GM12878 (cell line): ENCODE measurements around the gene F13B. TPM values are rescaled to one million over a fixed set of nuclear protein-coding genes. Genes with fewer than 3 reads are reported as not detected.

ENCODE experiments used
- ATAC-seq: fragments of 200-7000 bp; cut with Tn5 transposase; 3 replicates; pipeline ENCODE4 v1.9.1; 2020; ENCODE audit warnings: mild to moderate bottlenecking, moderate library complexity
- BruUV-seq: library from RNA; stranded (reverse); fragments of 400-500 nt; replicated peaks from 2 replicates; lab custom pipeline; 2021; lab: Mats Ljungman, UMichigan
- CTCF ChIA-PET: fragments of 300-600 bp; sonication (Branson Sonifier 250); formaldehyde crosslinking; extraction: SDS; loops from one replicate; lab custom pipeline; 2021; ENCODE audit warnings: inconsistent platforms; lab: Yijun Ruan, JAX
- POLR2A ChIA-PET: fragments of 350-600 bp; formaldehyde crosslinking; extraction: SDS; loops from one replicate; lab custom pipeline; 2021; ENCODE audit warnings: inconsistent platforms; lab: Charles Lee
- RAD21 ChIA-PET: fragments of 300-600 bp; sonication (Branson Sonifier 250); formaldehyde crosslinking; loops from one replicate; lab custom pipeline; 2023; ENCODE audit warnings: antibody characterized with exemption; ENCODE audit not compliant: unreplicated experiment; lab: Charles Lee
- SMC1A ChIA-PET: fragments of 300-600 bp; sonication (Branson Sonifier 250); formaldehyde crosslinking; loops from one replicate; lab custom pipeline; 2023; ENCODE audit not compliant: unreplicated experiment, uncharacterized antibody; lab: Charles Lee
- DNase-seq: peaks from one replicate; pipeline ENCODE4 v3.0.0-alpha.2; 2011; ENCODE audit warnings: low read depth, low spot score
- FAIRE-seq: peaks from 3 replicates; lab custom pipeline; 2011; peaks lifted over from hg19 to GRCh38; lab: Jason Lieb, UNC
- H2AFZ ChIP-seq: 2 replicates; pipeline ENCODE4 v1.6.0; 2011; ENCODE audit warnings: low read depth, low read length, control low read depth; ENCODE audit not compliant: control insufficient read depth
- H3K27ac ChIP-seq: 2 replicates; pipeline ENCODE4 v1.5.1; 2011; ENCODE audit warnings: control low read depth; ENCODE audit not compliant: control insufficient read depth, insufficient read depth
- H3K27me3 ChIP-seq, 2 experiments: replicated peaks in 1 of 2; 2 replicates each; pipeline versions ENCODE4 v1.6.0 to v1.6.1; 2011; ENCODE audit warnings: low read length in 1 of 2; ENCODE audit not compliant: control insufficient read depth in 2 of 2, insufficient read depth in 2 of 2
- H3K36me3 ChIP-seq, 2 experiments: 2 replicates each; pipeline ENCODE4 v1.5.1; 2011; ENCODE audit warnings: low read length in 1 of 2; ENCODE audit not compliant: control insufficient read depth in 2 of 2, insufficient read depth in 2 of 2
- H3K4me1 ChIP-seq: 2 replicates; pipeline ENCODE4 v1.6.1; 2011; ENCODE audit warnings: mild to moderate bottlenecking, low read length, moderate library complexity, mixed read lengths; ENCODE audit not compliant: control insufficient read depth, insufficient read depth
- H3K4me2 ChIP-seq: 2 replicates; pipeline ENCODE4 v1.6.0; 2011; ENCODE audit warnings: control low read depth; ENCODE audit not compliant: control insufficient read depth, insufficient read depth
- H3K4me3 ChIP-seq: fragments of 200-600 bp; sonication (generic); 2 replicates; pipeline ENCODE4 v1.5.1; 2016
- H3K79me2 ChIP-seq: 2 replicates; pipeline ENCODE4 v1.6.0; 2011; ENCODE audit warnings: low read length; ENCODE audit not compliant: control insufficient read depth, insufficient read depth
- H3K9ac ChIP-seq: 2 replicates; pipeline ENCODE4 v1.8.0; 2011; ENCODE audit warnings: low read length, control low read depth, mixed read lengths; ENCODE audit not compliant: control insufficient read depth, insufficient read depth
- H3K9me3 ChIP-seq: replicated peaks from 3 replicates; pipeline ENCODE4 v1.5.1; 2011; ENCODE audit warnings: mild to moderate bottlenecking, low read length; ENCODE audit not compliant: control insufficient read depth, insufficient read depth
- H4K20me1 ChIP-seq: 2 replicates; pipeline ENCODE4 v1.6.0; 2011; ENCODE audit not compliant: control insufficient read depth, insufficient read depth
- CUX1 ChIP-seq: IDR thresholded peaks from 2 replicates; pipeline ENCODE4 v1.6.1; 2012; ENCODE audit warnings: improper control_type of control experiment, low read depth, low read length; ENCODE audit not compliant: insufficient replicate concordance
- HDAC6 ChIP-seq: fragments of 200-600 bp; sonication (generic); IDR thresholded peaks from one replicate; pipeline ENCODE4 v1.8.0; 2017; ENCODE audit warnings: antibody characterized with exemption; ENCODE audit not compliant: unreplicated experiment
- JUNB ChIP-seq: IDR thresholded peaks from 2 replicates; pipeline ENCODE4 v1.6.1; 2016; ENCODE audit warnings: antibody characterized with exemption, mild to moderate bottlenecking
- MTA3 ChIP-seq: IDR thresholded peaks from 2 replicates; pipeline ENCODE4 v1.6.1; 2012; ENCODE audit warnings: low read length, inconsistent platforms, borderline replicate concordance
- POLR2AphosphoS5 ChIP-seq: IDR thresholded peaks from 2 replicates; pipeline ENCODE4 v1.6.1; 2011; ENCODE audit warnings: mild to moderate bottlenecking, low read length, inconsistent platforms
- POU2F2 ChIP-seq: IDR thresholded peaks from 3 replicates; pipeline ENCODE4 v1.6.1; 2011; ENCODE audit warnings: low read depth, mild to moderate bottlenecking, low read length, borderline replicate concordance
- RAD51 ChIP-seq: fragments of 450-650 bp; IDR thresholded peaks from 2 replicates; pipeline ENCODE4 v1.6.1; 2016; ENCODE audit warnings: moderate library complexity, mild to moderate bottlenecking, inconsistent platforms
- SKIL ChIP-seq: fragments of 450-650 bp; IDR thresholded peaks from 2 replicates; pipeline ENCODE4 v1.6.1; 2017; ENCODE audit warnings: mild to moderate bottlenecking, low read depth, inconsistent platforms; ENCODE audit not compliant: poor library complexity, severe bottlenecking
- SMAD1 ChIP-seq: fragments of 450-650 bp; IDR thresholded peaks from 2 replicates; pipeline ENCODE4 v1.6.1; 2018; ENCODE audit warnings: mild to moderate bottlenecking, low read depth; ENCODE audit not compliant: partially characterized antibody
- TCF7 ChIP-seq: IDR thresholded peaks from 2 replicates; pipeline ENCODE4 v1.6.1; 2014; ENCODE audit warnings: antibody characterized with exemption, borderline replicate concordance
- ZNF24 ChIP-seq: fragments of 450-650 bp; IDR thresholded peaks from 2 replicates; pipeline ENCODE4 v1.6.1; 2017; ENCODE audit warnings: antibody characterized with exemption, mild to moderate bottlenecking
- ZSCAN29 ChIP-seq: fragments of 450-650 bp; IDR thresholded peaks from 2 replicates; pipeline ENCODE4 v1.6.1; 2017; ENCODE audit warnings: mild to moderate bottlenecking, moderate library complexity
- WGBS: methylation state at CpG from one replicate; pipeline ENCODE4 v1.1.6; 2016; ENCODE audit warnings: low lambda C conversion rate; ENCODE audit not compliant: insufficient replicate concordance, insufficient coverage; ENCODE audit errors: missing lambda C conversion rate; 5-methylcytosine and 5-hydroxymethylcytosine counted together
- in situ Hi-C: fragments of 300-500 bp; cut with MboI; formaldehyde crosslinking; loops from 9 replicates; pipeline ENCODE4 v1.14.3; 2018; ENCODE audit warnings: mixed read lengths
- intact Hi-C: fragments of 100-400 bp; cut with micrococcal nuclease; formaldehyde crosslinking; loops from one replicate; pipeline ENCODE4 v1.14.2; 2022; ENCODE audit not compliant: unreplicated experiment
- polyA plus RNA-seq, 11 experiments: library from polyadenylated mRNA; depleted of rRNA in 4 of 11; unstranded in 6 of 11; stranded (reverse) in 5 of 11; fragments of >200 nt; fragmentation: Nextera tagmentation in 4 of 11; fragmentation: Illumina TruSeq in 1 of 11; extraction: Ambion mirVana in 4 of 11; extraction: Trizol in 1 of 11; gene quantifications; 1 replicate in 1 of 11; 2 replicates in 10 of 11; pipeline versions ENCODE4 v1.2.1 to v1.2.3, GENCODE V29; 2011 to 2016; ENCODE audit warnings: inconsistent platforms in 2 of 11, missing spikeins in 2 of 11, low read depth in 1 of 11
- total RNA-seq, 4 experiments: library from RNA; depleted of rRNA in 3 of 4; stranded (reverse); fragments of >200 nt in 3 of 4; fragmentation: Illumina TruSeq in 1 of 4; extraction: Trizol in 1 of 4; gene quantifications; 2 replicates each; pipeline versions ENCODE4 v1.2.1 to v1.2.3, GENCODE V29; 2013 to 2021

F13B gene
- total and polyA plus RNA-seq, 10 of the 15 experiments (the other 5 are each of a cell fraction or from before 2014, with no cell fraction given) = 0.06 TPM; not detected in 9

- intact Hi-C loops (no loop called here), in situ Hi-C loops (no loop called here)
- Histone ChIP-seq H3K27me3 (no peaks in the 10 kb centered on the region), H3K79me2 (no peaks in the 10 kb centered on the region), H3K4me2 (no peak overlapping the region), H3K9me3 (no peaks in the 10 kb centered on the region), H3K27ac (no peak overlapping the region), H3K36me3 (no peaks in the 10 kb centered on the region), H3K4me3 (no peak overlapping the region), H4K20me1 (no peaks in the 10 kb centered on the region), H3K4me1 (no peaks in the 10 kb centered on the region), H3K9ac (no peak overlapping the region), H2AFZ (no peak overlapping the region)
- 30% methylated on average over 1 of the region's 1 CpG for WGBS
- POLR2A ChIA-PET = no interaction called here
- SMC1A ChIA-PET = interaction anchor here (0.6 to 0.7 kb wide), 2 partner anchors 18 to 34 kb away, joined by 3 read pairs; no protein-coding TSS in a partner anchor
- DNase-seq (no peak), ATAC-seq (no peak), FAIRE-seq (no peak)
- RAD21 ChIA-PET = no interaction called here
- CTCF ChIA-PET = no interaction called here
- TF ChIP-seq TCF7 (no peak), RAD51 (no peak), SMAD1 (no peak), POLR2AphosphoS5 (no peak), HDAC6 (no peak), ZNF24 (no peak), MTA3 (no peak), JUNB (no peak), CUX1 (no peak), SKIL (no peak), POU2F2 (no peak), ZSCAN29 (no peak)
- BruUV-seq = no TSS peak
Measured at GRCh38 chr1:197024460-197024859, 42.6 kb downstream of the F13B start.
